GM19099 (cell line): ENCODE results near the gene GRIP2.

Source experiments
- POLR2A ChIP-seq: IDR thresholded peaks from 3 replicates; pipeline ENCODE4 v1.6.1; 2011; ENCODE audit warnings: low read depth; ENCODE audit not compliant: insufficient read length; ENCODE audit errors: extremely low read depth

Gene GRIP2

GRCh38 chr3:14523792-14524191 is 16.4 kb downstream of the GRIP2 start:
- no peak for TF ChIP-seq POLR2A

GRCh38 chr3:14522768-14523167 is 17.4 kb downstream of the GRIP2 start:
- TF ChIP-seq POLR2A, result no peak

GRCh38 chr3:14522129-14522691 is 17.9 kb downstream of the GRIP2 start:
- TF ChIP-seq POLR2A, result no peak

- no peak for TF ChIP-seq POLR2A
These were observed 18.5 kb downstream of the GRIP2 start for GRCh38 chr3:14521611-14522010.

- no peak for TF ChIP-seq POLR2A
These were observed 19.2 kb downstream of the GRIP2 start for GRCh38 chr3:14520967-14521366.

- no peak for TF ChIP-seq POLR2A
These were observed 20.0 kb downstream of the GRIP2 start for GRCh38 chr3:14520149-14520548.

GRCh38 chr3:14519406-14519805 is 20.7 kb downstream of the GRIP2 start:
- no peak for TF ChIP-seq POLR2A

GRCh38 chr3:14518893-14519292 is 21.2 kb downstream of the GRIP2 start:
- TF ChIP-seq POLR2A, result no peak

GRCh38 chr3:14518432-14518802 is 21.7 kb downstream of the GRIP2 start:
- TF ChIP-seq POLR2A, result no peak

- no peak for TF ChIP-seq POLR2A
These were observed 22.3 kb downstream of the GRIP2 start for GRCh38 chr3:14517601-14518431.

- no peak for TF ChIP-seq POLR2A
These were observed 23.3 kb downstream of the GRIP2 start for GRCh38 chr3:14516738-14517345.

- TF ChIP-seq POLR2A, result no peak
These were observed 25.8 kb downstream of the GRIP2 start for GRCh38 chr3:14514323-14514720.

DNA sequence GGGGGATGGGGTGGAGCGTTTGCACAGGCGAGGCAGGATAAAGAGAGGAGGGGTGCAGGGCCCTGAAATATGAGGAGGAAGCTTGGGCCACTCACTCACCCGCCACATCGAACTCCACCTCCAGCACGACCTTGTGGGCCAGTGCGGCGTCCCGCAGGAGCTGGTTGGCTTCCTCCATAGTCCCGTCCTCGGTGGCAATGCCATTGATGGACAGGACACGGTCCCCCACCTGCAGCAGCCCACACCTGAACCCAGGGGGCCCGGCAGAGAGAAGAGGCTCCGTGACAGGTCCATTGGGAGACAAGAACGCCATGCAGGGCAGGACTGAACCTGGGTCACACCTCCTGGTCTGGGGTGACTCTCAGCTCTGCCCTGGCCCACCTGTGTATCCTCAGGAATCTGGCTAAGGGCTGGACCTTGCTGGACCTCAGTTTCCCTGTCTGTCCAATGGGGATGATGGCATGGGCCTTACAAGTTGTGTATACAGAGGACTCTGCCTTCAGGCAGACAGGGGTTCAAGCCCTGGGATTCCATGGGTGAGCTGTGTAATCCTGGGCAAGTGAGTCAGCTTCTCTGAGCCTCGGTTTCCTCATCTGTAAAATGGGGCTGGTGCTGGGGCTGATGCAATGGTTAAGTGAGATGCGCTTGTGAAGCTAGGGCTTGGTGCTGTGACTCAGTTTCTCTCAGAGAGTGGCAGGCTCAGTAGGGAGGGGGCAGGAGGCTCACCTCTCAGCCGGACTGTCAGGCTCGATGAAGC is 26.4 kb downstream of the GRIP2 start:
- no peak for TF ChIP-seq POLR2A

- no peak for TF ChIP-seq POLR2A
These were observed 27.2 kb downstream of the GRIP2 start for GRCh38 chr3:14512942-14513327.

DNA sequence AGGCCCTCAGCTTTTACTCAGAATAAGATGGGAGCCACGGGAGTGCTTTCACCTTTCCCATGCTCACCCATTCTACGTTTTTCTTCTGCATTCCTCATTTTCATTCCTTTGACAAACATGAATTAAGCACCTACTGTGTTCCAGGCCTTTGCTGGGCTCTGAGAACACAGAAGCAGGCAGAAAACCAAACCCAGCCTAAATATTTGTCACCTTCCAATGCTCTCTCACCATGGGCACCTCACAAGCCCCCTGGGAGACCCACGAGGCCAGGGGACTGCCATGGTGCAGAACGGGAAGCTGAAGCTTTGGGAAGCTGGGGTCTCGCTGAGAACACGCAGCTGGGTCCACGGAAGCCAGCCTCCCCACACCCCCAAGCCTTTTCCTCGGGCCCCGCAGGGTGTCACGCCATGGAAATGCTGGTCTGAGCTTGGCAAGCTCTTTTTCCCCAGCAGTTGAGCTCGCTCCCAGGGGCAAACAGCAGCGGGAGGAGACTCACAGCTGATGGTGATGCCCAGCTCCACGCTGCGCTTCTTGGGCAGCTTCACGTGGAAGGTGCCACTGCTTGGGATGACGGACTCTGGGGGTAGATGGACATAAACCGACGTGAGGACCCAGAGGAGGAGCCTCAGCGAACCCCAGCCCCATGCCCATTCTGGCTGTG is 27.7 kb downstream of the GRIP2 start:
- no peak for TF ChIP-seq POLR2A
